HepG2 (cell line): ENCODE results near the gene GPR39.

ENCODE experiments used
- CTCF ChIP-seq: sonication (generic); formaldehyde crosslinking; IDR thresholded peaks from 2 replicates; pipeline ENCODE4 v1.5.0; 2020; ENCODE audit warnings: mild to moderate bottlenecking, missing genetic modification reagents, moderate library complexity
- THAP8 ChIP-seq: sonication (generic); formaldehyde crosslinking; IDR thresholded peaks from 2 replicates; pipeline ENCODE4 v1.5.1; 2020; ENCODE audit warnings: missing genetic modification reagents, mild to moderate bottlenecking, borderline replicate concordance
- USF2 ChIP-seq, 2 experiments: sonication (generic) in 1 of 2; formaldehyde crosslinking in 1 of 2; IDR thresholded peaks; 2 replicates each; pipeline versions ENCODE4 v1.5.1 to v1.6.1; 2011 to 2020; ENCODE audit warnings: borderline replicate concordance in 1 of 2, low read depth in 1 of 2, low read length in 1 of 2, mild to moderate bottlenecking in 1 of 2, missing genetic modification reagents in 1 of 2, moderate library complexity in 1 of 2

GRCh38 chr2:132521341-132521740, 104.7 kb downstream of the GPR39 start:
- TF ChIP-seq USF2 (IDR thresholded peaks at IDR 0.05; ENCODE audit: low read depth, low read length) (no peak), USF2 (CRISPR knock-in tag; IDR thresholded peaks at IDR 0.05; ENCODE audit: borderline replicate concordance) (no peak), THAP8 (CRISPR knock-in tag) (no peak), CTCF (CRISPR knock-in tag) (no peak)
